Measurements from ENCODE around the gene PLEKHF1.
"Not testable (repeated sequence)": the region's sequence is repeated elsewhere in the genome, so short reads cannot be mapped to it uniquely, and the experiment has no call there.

The PLEKHF1 gene

DNA sequence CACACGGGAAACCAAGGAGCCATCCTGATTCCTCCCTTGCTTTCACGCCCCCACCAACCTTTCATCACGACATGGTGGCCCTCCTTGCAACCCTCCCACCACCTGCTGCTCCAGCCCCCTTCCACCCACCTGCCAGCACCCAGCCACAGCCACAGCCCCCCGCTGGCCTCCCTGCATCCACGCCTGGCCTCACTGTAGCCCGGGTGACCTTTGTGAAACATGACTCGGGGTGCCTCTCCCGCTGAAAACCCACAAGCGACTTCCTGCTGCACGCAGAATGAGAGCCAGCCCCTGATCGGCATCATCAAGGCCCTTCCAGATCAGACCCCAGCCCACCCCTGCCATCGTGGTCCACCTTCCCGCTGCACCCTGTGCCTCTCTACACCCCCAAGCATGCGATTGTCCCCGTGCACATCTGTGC is 44.3 kb upstream of the PLEKHF1 start:
- TF ChIP-seq, protein P1, sequence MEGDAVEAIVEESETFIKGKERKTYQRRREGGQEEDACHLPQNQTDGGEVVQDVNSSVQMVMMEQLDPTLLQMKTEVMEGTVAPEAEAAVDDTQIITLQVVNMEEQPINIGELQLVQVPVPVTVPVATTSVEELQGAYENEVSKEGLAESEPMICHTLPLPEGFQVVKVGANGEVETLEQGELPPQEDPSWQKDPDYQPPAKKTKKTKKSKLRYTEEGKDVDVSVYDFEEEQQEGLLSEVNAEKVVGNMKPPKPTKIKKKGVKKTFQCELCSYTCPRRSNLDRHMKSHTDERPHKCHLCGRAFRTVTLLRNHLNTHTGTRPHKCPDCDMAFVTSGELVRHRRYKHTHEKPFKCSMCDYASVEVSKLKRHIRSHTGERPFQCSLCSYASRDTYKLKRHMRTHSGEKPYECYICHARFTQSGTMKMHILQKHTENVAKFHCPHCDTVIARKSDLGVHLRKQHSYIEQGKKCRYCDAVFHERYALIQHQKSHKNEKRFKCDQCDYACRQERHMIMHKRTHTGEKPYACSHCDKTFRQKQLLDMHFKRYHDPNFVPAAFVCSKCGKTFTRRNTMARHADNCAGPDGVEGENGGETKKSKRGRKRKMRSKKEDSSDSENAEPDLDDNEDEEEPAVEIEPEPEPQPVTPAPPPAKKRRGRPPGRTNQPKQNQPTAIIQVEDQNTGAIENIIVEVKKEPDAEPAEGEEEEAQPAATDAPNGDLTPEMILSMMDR (IDR thresholded peaks at IDR 0.05; ENCODE audit: borderline replicate concordance, insufficient read depth, low read depth, low read length) = no peak
- H3K4me3 ChIP-seq (ENCODE audit: low read depth, low read length) = no peak overlapping the region

DNA sequence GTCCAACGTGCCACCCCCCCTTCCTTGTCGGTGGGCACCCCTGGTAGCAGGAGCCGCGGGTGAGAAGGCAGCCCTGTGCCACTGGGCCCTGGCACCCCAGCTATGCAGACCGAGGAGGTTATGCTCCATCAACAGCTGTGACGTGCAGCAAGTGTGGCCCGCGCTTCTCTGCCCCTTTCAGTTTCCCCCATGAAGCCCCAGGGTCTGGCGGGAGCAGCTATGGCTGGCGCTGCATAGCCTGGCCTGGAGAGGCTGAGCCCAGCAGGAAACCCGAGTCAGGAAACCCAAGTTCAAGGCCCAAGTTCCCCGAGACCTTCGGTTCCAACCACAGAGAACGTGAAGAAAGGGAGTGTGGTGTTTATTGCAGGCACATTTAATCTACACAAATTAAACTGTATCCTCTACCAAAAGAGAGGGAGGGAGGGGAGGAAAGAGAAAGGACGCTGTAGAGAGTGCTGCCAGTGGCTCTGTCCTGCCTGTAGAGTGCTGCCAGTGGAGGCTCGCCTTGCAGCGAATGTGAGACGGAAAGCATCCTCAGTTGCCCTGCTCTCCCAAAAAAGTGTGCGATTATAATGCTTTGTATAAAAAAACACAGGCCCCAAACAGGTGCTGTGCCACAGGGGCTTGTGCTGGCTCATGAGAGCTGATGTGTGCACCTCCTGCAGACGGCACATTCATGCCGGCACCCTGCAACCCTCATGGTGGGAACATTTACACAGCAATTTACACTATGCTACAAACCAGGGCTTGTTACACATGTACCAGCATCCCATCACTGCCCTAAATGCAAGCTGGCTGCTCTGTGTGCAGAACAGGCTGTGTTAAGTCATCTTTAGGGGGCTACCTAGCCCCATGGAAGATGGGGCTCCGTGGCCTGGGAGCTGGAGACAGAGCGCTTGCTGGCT is 42.8 kb upstream of the PLEKHF1 start:
- TF ChIP-seq, protein P1 (IDR thresholded peaks at IDR 0.05; ENCODE audit: borderline replicate concordance, insufficient read depth, low read depth, low read length) = no peak
- H3K4me3 ChIP-seq (ENCODE audit: low read depth, low read length) = no peak overlapping the region

DNA sequence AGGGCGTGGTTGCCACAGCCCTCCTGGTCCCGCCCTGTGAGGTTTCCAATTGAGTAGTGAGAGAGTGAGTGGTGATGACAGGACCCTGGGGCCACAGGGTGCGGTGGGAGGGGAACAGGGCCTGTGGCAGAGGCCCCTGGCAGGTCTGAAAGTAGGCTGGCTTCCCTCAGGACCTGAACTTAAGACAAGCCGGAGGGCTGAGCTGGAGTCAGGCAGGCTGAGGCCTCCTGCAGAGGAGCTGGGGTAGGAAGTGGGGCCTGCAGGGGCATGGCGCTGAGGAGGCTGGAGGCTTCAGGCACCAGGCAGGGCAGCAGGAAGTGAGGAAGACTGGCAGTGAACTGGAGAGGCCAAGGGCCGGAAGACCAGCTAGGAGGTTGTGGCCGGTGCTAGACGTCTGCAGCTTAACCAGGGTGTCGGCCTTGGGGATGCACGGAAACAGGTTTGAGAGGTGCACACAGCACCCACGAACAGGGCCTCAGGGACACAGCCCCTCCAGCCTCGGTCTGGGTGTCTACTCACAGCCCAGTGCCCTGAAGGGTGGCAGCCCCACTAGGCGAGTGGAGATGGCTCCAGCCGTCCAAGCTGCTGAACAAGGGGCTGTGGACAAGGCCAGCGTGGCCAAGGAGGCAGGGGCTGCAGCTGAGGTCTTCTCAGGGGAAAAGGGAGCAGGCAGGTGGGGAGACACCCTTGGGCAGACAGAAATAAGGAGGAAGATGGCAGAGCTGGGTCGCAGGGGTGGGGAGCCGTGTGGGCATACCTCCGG is 41.4 kb upstream of the PLEKHF1 start:
- TF ChIP-seq, protein P1 (IDR thresholded peaks at IDR 0.05; ENCODE audit: borderline replicate concordance, insufficient read depth, low read depth, low read length) = no peak
- H3K4me3 ChIP-seq (ENCODE audit: low read depth, low read length) = no peak overlapping the region

DNA sequence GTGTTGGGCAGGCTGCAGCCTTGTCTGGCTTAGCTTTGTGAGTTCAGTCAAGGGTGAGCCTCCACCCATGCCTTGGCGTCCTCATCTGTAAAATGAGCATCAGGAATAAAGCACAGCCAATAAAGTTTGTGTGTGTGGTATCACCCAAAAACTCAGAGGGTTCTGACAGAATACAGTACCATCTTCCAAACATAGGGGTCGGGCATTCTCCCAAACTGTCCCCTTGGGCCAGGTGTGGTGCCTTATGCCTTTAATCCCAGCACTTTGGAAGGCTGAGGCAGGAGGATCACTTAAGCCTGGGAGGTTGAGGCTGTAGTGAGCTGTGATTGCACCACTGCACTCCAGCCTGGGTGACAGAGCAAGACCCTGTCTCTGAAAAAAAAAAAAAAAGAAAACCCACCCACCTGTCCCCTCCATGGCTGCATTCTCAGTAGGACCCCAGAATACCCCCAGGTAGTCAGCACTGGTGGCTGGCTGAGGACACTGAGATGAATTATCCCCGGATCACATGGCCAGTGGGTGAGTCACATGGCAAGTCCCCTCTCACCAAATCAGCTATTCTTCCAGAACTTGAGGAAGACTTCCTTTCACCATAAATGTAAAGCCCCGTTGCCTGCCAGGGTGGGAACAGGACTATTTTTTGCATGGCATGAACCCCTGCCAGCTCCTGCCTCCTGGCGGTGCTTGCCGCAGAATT is 40.6 kb upstream of the PLEKHF1 start:
- TF ChIP-seq, protein P1 (IDR thresholded peaks at IDR 0.05; ENCODE audit: borderline replicate concordance, insufficient read depth, low read depth, low read length) = no peak

DNA sequence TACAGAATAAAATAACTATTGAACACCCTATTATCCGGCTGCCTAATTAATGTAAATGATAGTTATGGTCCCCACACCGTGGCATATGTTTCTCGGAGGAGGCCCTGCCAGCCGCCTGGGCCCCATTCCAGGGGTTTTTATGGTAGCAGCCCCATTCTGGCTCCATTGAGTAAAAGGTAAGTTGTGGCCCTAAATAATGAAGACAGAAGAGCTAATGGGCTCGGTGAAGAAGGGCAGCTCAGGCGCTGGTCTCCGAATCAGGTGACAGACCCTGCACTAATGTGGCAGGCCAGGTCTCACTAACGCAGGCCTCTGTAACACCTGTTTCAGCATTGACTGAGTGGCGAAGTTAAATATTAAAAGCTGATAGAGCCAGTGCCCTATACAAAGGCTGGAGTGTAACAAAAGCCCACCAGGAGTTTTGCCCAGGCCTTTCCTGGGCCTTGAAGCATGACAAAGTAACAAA is 40.0 kb upstream of the PLEKHF1 start:
- TF ChIP-seq, protein P1 (IDR thresholded peaks at IDR 0.05; ENCODE audit: borderline replicate concordance, insufficient read depth, low read depth, low read length) = no peak

More for the DNA sequence above, 40.6 kb upstream of the PLEKHF1 start:
- H3K4me3 ChIP-seq (ENCODE audit: low read depth, low read length) = no peak overlapping the region

DNA sequence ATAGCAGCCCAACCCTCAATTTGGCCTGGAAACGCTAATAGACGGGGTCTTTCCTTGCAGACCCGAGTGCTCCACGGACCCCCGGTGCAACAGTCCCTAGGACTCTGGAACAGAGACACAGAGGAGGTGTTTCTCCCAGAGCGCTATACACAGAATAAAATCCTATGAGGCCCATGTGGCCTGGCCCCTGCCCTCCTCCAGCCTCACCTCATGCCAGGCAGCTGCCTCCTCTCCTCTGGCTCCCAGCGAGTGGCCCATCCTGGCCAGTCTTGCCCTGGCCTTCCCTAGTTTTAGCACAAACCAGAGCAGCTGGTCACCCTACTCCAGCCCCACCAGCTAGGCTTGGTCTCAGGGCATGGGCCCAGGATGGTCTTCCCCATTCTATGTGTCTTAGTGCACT is 38.9 kb upstream of the PLEKHF1 start:
- no peak overlapping the region for H3K4me3 ChIP-seq (ENCODE audit: low read depth, low read length)
- TF ChIP-seq, protein P1 (IDR thresholded peaks at IDR 0.05; ENCODE audit: borderline replicate concordance, insufficient read depth, low read depth, low read length) = no peak

More for the DNA sequence above, 40.0 kb upstream of the PLEKHF1 start:
- no peak overlapping the region for H3K4me3 ChIP-seq (ENCODE audit: low read depth, low read length)

DNA sequence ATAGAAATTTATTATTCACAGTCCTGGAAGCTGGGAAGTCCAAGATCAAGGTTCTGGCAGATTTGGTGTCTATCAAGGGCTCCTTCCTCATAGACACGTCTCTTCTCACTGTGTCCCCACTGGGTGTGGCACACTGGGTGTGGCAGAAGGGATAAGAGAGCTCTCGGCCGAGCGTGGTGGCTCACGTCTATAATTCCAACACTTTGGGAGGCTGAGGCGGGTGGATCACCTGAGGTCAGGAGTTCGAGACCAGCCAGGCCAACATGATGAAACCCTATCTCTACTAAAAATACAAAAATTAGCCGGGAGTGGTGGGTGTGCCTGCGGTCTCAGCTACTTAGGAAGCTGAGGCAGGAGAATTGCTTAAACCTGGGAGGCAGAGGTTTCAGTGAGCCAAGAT is 38.4 kb upstream of the PLEKHF1 start:
- H3K4me3 ChIP-seq (ENCODE audit: low read depth, low read length) = not testable (repeated sequence)
